Measurements from ENCODE around the gene COL11A2.

COL11A2 gene

DNA sequence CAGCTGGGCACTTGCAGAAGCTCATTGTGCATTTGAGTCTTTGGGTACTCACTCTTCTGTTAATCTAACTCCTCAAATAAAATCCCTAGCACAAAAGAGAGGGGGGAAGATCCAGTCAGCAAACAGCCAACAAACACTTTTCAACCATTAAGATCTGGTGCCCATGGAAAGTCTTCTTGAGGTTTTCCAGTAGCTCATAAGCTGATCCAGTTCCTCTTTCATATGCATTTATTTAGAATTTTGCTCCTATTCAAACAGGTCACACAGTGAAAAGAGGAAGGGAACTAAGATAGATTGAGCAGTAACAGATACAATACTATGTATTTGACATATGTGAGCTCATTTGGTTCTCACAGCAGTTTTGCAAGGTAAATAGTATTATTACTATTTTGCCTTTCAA is 77.9 kb downstream of the COL11A2 start:
- no peak for DNase-seq

DNA sequence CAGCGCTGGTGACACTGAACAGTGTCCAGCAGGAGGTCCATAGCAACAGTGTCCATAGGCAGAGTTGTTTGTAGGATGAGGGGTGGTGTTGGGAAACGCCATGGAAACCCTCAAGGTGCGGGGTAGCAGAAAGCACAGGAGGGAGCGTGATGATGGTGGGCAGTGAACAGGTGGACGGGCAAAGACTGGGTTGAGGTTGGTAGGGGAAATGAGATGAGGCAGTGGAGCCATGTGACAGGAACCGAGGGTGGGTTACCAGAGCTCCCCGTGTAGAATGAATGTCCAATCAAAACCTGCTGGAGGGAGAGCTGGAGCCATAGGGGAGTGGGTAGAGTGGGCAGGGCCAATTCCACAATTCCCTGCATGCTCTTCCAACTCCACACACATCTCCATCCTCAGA is 78.5 kb downstream of the COL11A2 start:
- DNase-seq = no peak

All from HCEC 1CT (cell line).